Gastrocnemius medialis (tissue), 4 donors: ENCODE measurements around the gene GPHN. TPM values are rescaled to one million over a fixed set of nuclear protein-coding genes. Genes with fewer than 3 reads are reported as not detected.

Experiments
- ATAC-seq, 2 donors: fragments of 150-250 bp; one replicate each; pipeline ENCODE4 v1.9.1; 2016
- DNase-seq, 2 donors: peaks; one replicate each; pipeline ENCODE4 v3.0.0-alpha.2; 2019
- H3K27ac ChIP-seq, 4 donors: fragments of 200-600 bp; sonication (generic); 1 replicate in 1 of 4; 2 replicates in 3 of 4; pipeline ENCODE4 v1.5.1; 2016 to 2018; ENCODE audit warnings: mild to moderate bottlenecking in 2 of 4, moderate library complexity in 1 of 4
- H3K27me3 ChIP-seq, 3 donors: fragments of 200-600 bp; sonication (generic) in 2 of 3; 1 replicate in 1 of 3; 2 replicates in 2 of 3; pipeline versions ENCODE4 v1.5.1 to v1.6.0; 2016 to 2019; ENCODE audit warnings: mild to moderate bottlenecking in 1 of 3, moderate library complexity in 1 of 3
- H3K36me3 ChIP-seq, 2 donors: fragments of 200-600 bp; sonication (generic) in 1 of 2; one replicate each; pipeline ENCODE4 v1.5.1; 2017 to 2018
- H3K4me1 ChIP-seq, 2 donors: fragments of 200-600 bp; sonication (generic) in 1 of 2; one replicate each; pipeline ENCODE4 v1.5.1; 2016 to 2017; ENCODE audit warnings: mild to moderate bottlenecking in 2 of 2
- H3K4me3 ChIP-seq, 4 donors: fragments of 200-600 bp; sonication (generic) in 3 of 4; 1 replicate in 1 of 4; 2 replicates in 3 of 4; pipeline ENCODE4 v1.5.1; 2016 to 2019; ENCODE audit warnings: mild to moderate bottlenecking in 2 of 4
- H3K9me3 ChIP-seq, 3 donors: fragments of 200-600 bp; sonication (generic) in 2 of 3; 1 replicate in 1 of 3; 2 replicates in 2 of 3; pipeline ENCODE4 v1.5.1; 2016 to 2019
- CTCF ChIP-seq, 5 experiments: fragments of 450-650 bp in 3 of 5; fragments of 200-600 bp in 2 of 5; sonication (generic) in 2 of 5; IDR thresholded peaks in 4 of 5; conservative IDR thresholded peaks in 1 of 5; 1 replicate in 4 of 5; 2 replicates in 1 of 5; pipeline ENCODE4 v1.5.1; 2016 to 2019; ENCODE audit warnings: antibody characterized with exemption in 5 of 5, mild to moderate bottlenecking in 3 of 5, moderate library complexity in 3 of 5
- POLR2A ChIP-seq, 2 donors: fragments of 450-650 bp; IDR thresholded peaks; one replicate each; pipeline ENCODE4 v1.6.1; 2017; ENCODE audit warnings: antibody characterized with exemption in 2 of 2, mild to moderate bottlenecking in 2 of 2, moderate library complexity in 2 of 2
- in situ Hi-C, 4 donors: fragments of 200-750 bp; cut with MboI; loops; one replicate each; pipeline versions ENCODE4 v1.15.0 to v1.8.0; 2017; ENCODE audit warnings: low sequenced_read_pairs in 4 of 4
- intact Hi-C: fragments of 100-400 bp; cut with DNase I; formaldehyde crosslinking; loops from one replicate; pipeline ENCODE4 v1.15.1; 2023; ENCODE audit warnings: low total_unique reads
- total RNA-seq, 4 donors: library from RNA; depleted of rRNA; stranded (reverse); fragments of >200 nt; gene quantifications; one replicate each; pipeline versions ENCODE4 v1.1.0 to v1.2.3, GENCODE V29; 2016

Gene GPHN
- total RNA-seq, 4 donors from 2014 or later, result 10.3 to 33.3 (median 23.5) TPM

- Histone ChIP-seq H3K27ac (no peak overlapping the region), H3K4me3 (no peak overlapping the region), H3K4me1 (peaks cover 15 to 20% of the 10 kb centered on the region in 2 donors), H3K9me3 (no peaks in the 10 kb centered on the region), H3K27me3 (no peaks in the 10 kb centered on the region), H3K36me3 (no peaks in the 10 kb centered on the region)
- in situ Hi-C loops, result no loop called here
- ATAC-seq, result no peak
- intact Hi-C loops, result no loop called here
- no peak for DNase-seq
- TF ChIP-seq CTCF (IDR thresholded peaks at IDR 0.05 in 4 of 5, conservative IDR thresholded peaks at IDR 0.05 in 1 of 5) (no peak), POLR2A (IDR thresholded peaks at IDR 0.05) (no peak)
Observed at GRCh38 chr14:66487164-66487563, 20.8 kb upstream of the GPHN start.

GRCh38 chr14:66490143-66491111 lies 17.5 kb upstream of the GPHN start:
- DNase-seq (no peak), ATAC-seq (no peak)
- TF ChIP-seq POLR2A (IDR thresholded peaks at IDR 0.05) (no peak), CTCF (IDR thresholded peaks at IDR 0.05 in 4 of 5, conservative IDR thresholded peaks at IDR 0.05 in 1 of 5) (no peak)
- Histone ChIP-seq H3K27ac (no peak overlapping the region), H3K36me3 (no peaks in the 10 kb centered on the region), H3K4me3 (no peak overlapping the region), H3K27me3 (no peaks in the 10 kb centered on the region), H3K4me1 (peaks cover 0 to 3% of the 10 kb centered on the region in 2 donors), H3K9me3 (no peaks in the 10 kb centered on the region)
- in situ Hi-C loops (no loop called here), intact Hi-C loops (no loop called here)

- TF ChIP-seq POLR2A (IDR thresholded peaks at IDR 0.05) (no peak), CTCF (IDR thresholded peaks at IDR 0.05 in 4 of 5, conservative IDR thresholded peaks at IDR 0.05 in 1 of 5) (no peak)
- intact Hi-C loops, result no loop called here
- H3K9me3 ChIP-seq, result no peaks in the 10 kb centered on the region
- no peaks in the 10 kb centered on the region for H3K27me3 ChIP-seq
- H3K4me1 ChIP-seq, result peaks cover 3 to 5% of the 10 kb centered on the region in 2 donors
- H3K27ac ChIP-seq, result no peak overlapping the region
- DNase-seq, result no peak
- H3K36me3 ChIP-seq, result no peaks in the 10 kb centered on the region
- in situ Hi-C loops, result no loop called here
- H3K4me3 ChIP-seq, result no peak overlapping the region
- ATAC-seq, result no peak
Observed at GRCh38 chr14:66493750-66494149, 14.2 kb upstream of the GPHN start.

DNA sequence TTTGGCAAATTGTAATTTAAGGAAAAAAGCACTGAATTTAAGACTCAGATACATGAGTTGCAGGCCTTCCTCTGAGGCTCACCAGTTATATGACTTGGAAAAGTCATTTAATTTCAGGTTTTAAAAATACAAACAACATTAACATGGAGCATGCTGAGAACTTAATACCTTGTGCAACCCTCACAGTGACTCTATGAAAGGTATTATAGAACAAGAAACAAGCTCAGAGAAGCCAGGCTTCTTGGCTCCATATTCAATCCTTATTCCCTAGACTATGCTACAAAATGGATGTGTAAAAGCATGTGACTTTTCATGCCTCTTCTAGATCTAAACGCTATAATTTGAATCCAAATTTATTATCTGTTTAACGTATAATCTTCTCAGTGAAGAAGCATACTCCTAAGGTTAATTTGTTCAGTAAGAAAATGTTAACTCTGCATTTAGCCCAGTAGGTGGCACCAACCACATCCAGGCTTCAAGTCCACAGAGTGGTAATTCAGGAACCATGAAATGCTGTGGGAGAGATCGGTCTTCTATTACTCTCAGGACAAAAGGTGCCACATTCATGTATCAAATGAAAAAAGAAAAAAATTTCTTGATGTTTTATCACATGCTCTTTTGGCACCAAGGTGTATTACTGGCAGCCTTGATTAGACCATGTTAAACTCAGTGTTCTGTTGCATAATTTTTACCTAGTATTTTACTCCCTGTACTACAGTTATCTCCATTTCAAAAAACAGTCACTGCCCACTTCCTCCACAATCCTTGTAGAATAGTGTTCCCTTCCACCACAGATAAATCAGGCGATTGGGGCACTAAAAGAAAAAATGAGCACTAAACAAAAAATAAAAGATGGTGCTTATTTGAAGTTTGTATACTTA lies 12.5 kb upstream of the GPHN start:
- Histone ChIP-seq H3K27me3 (no peaks in the 10 kb centered on the region), H3K4me3 (peak overlapping the region in 2 of 4 donors; percentile 12 to 19), H3K4me1 (peaks cover 0 to 5% of the 10 kb centered on the region in 2 donors), H3K36me3 (no peaks in the 10 kb centered on the region), H3K27ac (no peak overlapping the region), H3K9me3 (no peaks in the 10 kb centered on the region)
- TF ChIP-seq CTCF (IDR thresholded peaks at IDR 0.05 in 4 of 5, conservative IDR thresholded peaks at IDR 0.05 in 1 of 5) (peak; percentile 43 to 85 (median 68)), POLR2A (IDR thresholded peaks at IDR 0.05) (no peak)
- in situ Hi-C loops (no loop called here), intact Hi-C loops (loop anchor here (5.0 kb wide), 2 partner anchors 52 to 72 kb away; no protein-coding TSS in a partner anchor)
- peak; percentile 88 to 97 for ATAC-seq
- peak; percentile 29 to 31 for DNase-seq
